ENCODE data around the gene VASP.

- TF ChIP-seq CTCF (conservative IDR thresholded peaks at IDR 0.05; ENCODE audit: low read depth in 2 of 2): no peak
- TF ChIP-seq EZH2 (IDR thresholded peaks at IDR 0.05; ENCODE audit: low read depth, unreplicated experiment): no peak
- TF ChIP-seq EZH2phosphoT487 (IDR thresholded peaks at IDR 0.05; ENCODE audit: unreplicated experiment): no peak
- TF ChIP-seq REST (IDR thresholded peaks at IDR 0.05; ENCODE audit: unreplicated experiment): no peak
- no peak for TF ChIP-seq JUNB (IDR thresholded peaks at IDR 0.05; ENCODE audit: unreplicated experiment)
- TF ChIP-seq ZNF462 (CRISPR knock-in tag; IDR thresholded peaks at IDR 0.05): no peak
- TF ChIP-seq POLR2AphosphoS5 (IDR thresholded peaks at IDR 0.05; ENCODE audit: low read depth): no peak
- no peak for TF ChIP-seq ETS1 (IDR thresholded peaks at IDR 0.05)
- no peak for TF ChIP-seq NANOG (IDR thresholded peaks at IDR 0.05; ENCODE audit: borderline replicate concordance)
- TF ChIP-seq ZNF331 (CRISPR knock-in tag; IDR thresholded peaks at IDR 0.05; ENCODE audit: low read depth): no peak
Observed at GRCh38 chr19:45505996-45506245, 1.4 kb upstream of the VASP start.

All from GM23338 (cell line).